Measurements from ENCODE around the gene RNF149. TPM values are rescaled to one million over a fixed set of nuclear protein-coding genes. Genes with fewer than 3 reads are reported as not detected.

The RNF149 gene
- total and polyA plus RNA-seq, 2 donors (not counting 3 experiments of a cell fraction or from before 2014, with no cell fraction given): 31.3 to 66.6 TPM

DNA sequence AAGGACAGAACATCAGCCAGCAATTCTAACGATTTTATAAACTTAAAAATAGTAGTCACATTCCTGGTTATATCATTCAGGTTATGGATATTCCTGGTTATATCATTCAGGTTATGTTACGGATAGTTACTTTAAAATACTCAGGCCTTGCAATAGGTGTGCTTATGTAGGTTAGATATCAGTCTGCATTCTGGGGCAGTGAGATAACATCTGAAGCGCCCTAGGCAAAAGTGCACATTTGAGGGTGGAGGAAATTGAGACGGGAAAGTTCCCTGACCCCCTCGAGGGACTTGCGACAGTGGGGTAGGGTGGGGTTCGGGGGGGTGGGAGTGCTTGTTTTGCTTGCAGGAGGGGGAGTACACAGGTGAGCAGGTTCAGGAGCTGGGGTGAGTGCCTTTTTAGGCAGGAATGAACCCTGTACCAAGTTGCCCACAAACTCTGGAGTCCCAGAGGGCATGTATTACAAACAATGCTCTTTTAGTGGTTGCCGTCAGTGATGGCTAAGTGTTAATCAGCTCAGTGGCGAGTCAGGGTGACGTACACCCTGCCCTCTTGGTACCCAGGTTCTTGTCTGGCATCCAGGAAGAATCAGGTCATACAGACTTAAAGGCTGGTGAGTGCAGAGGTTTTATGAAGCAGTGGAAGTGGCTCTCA, 47.0 kb upstream of the RNF149 start:
- no peak for FAIRE-seq

More for the DNA sequence above, 47.0 kb upstream of the RNF149 start:
- Histone ChIP-seq H3K9ac (replicated peaks; ENCODE audit: extremely low read depth, insufficient read depth, low read length) (no peak overlapping the region), H3K27ac (ENCODE audit: insufficient read depth, low read depth, low read length) (no peak overlapping the region), H3K4me2 (ENCODE audit: insufficient read depth, low read length) (no peak overlapping the region), H3K27me3 (ENCODE audit: control insufficient read depth in 2 of 2, insufficient read depth in 2 of 2, low read length in 2 of 2) (no peaks in the 10 kb centered on the region), H3K4me3 (replicated peaks in 1 of 3; ENCODE audit: insufficient read depth in 1 of 3, low read depth in 1 of 3, low read length in 3 of 3) (no peak overlapping the region), H3K9me1 (replicated peaks; ENCODE audit: control insufficient read depth, extremely low read depth, insufficient read depth, low read length) (no peaks in the 10 kb centered on the region), H3K4me1 (ENCODE audit: control insufficient read depth, extremely low read depth, insufficient read depth, low read length) (no peaks in the 10 kb centered on the region), H3K36me3 (ENCODE audit: control insufficient read depth in 2 of 2, extremely low read depth in 1 of 2, insufficient read depth in 2 of 2, low read length in 2 of 2) (no peaks in the 10 kb centered on the region), H2AFZ (ENCODE audit: low read depth, low read length) (no peak overlapping the region), H4K20me1 (replicated peaks; ENCODE audit: control insufficient read depth, extremely low read depth, insufficient read depth, low read length) (no peaks in the 10 kb centered on the region), H3K9me3 (replicated peaks; ENCODE audit: control insufficient read depth, insufficient read depth, low read length) (no peaks in the 10 kb centered on the region), H3K79me2 (ENCODE audit: control insufficient read depth, insufficient read depth, low read length) (no peaks in the 10 kb centered on the region)
- intact Hi-C loops (cut with micrococcal nuclease): no loop called here
- no peak for DNase-seq (ENCODE audit: low read depth, low spot score)
- ChIA-PET POLR2A (no interaction called here), CTCF (interaction anchor here (2.3 kb wide), 1 partner anchor 14 kb away, joined by 11 read pairs; no protein-coding TSS in a partner anchor)
- no TSS peak for BruUV-seq (replicated peaks)
- TF ChIP-seq MYC (IDR thresholded peaks at IDR 0.05; ENCODE audit: low read depth, low read length): no peak
- TF ChIP-seq POLR2AphosphoS5 (IDR thresholded peaks at IDR 0.05; ENCODE audit: insufficient read depth, low read depth, low read length): no peak
- TF ChIP-seq, protein P1, sequence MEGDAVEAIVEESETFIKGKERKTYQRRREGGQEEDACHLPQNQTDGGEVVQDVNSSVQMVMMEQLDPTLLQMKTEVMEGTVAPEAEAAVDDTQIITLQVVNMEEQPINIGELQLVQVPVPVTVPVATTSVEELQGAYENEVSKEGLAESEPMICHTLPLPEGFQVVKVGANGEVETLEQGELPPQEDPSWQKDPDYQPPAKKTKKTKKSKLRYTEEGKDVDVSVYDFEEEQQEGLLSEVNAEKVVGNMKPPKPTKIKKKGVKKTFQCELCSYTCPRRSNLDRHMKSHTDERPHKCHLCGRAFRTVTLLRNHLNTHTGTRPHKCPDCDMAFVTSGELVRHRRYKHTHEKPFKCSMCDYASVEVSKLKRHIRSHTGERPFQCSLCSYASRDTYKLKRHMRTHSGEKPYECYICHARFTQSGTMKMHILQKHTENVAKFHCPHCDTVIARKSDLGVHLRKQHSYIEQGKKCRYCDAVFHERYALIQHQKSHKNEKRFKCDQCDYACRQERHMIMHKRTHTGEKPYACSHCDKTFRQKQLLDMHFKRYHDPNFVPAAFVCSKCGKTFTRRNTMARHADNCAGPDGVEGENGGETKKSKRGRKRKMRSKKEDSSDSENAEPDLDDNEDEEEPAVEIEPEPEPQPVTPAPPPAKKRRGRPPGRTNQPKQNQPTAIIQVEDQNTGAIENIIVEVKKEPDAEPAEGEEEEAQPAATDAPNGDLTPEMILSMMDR (IDR thresholded peaks at IDR 0.05; ENCODE audit: extremely low read depth in 1 of 2, insufficient read depth in 1 of 2, low read depth in 1 of 2, low read length in 2 of 2): no peak
- TF ChIP-seq, protein P2, sequence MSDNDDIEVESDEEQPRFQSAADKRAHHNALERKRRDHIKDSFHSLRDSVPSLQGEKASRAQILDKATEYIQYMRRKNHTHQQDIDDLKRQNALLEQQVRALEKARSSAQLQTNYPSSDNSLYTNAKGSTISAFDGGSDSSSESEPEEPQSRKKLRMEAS (IDR thresholded peaks at IDR 0.05; ENCODE audit: insufficient read depth, insufficient read length): no peak
- no peak for TF ChIP-seq JUN (IDR thresholded peaks at IDR 0.05; ENCODE audit: borderline replicate concordance, insufficient read depth, insufficient read length, low read depth)
- TF ChIP-seq POLR2A (IDR thresholded peaks at IDR 0.05; ENCODE audit: low read depth, low read length): no peak
- TF ChIP-seq FOS (IDR thresholded peaks at IDR 0.05; ENCODE audit: borderline replicate concordance, insufficient read depth, low read length): no peak
- no peak for TF ChIP-seq EZH2 (IDR thresholded peaks at IDR 0.05; ENCODE audit: borderline replicate concordance, low read depth, low read length, severe bottlenecking)
- no peak for TF ChIP-seq GATA2 (IDR thresholded peaks at IDR 0.05; ENCODE audit: insufficient read depth, insufficient read length, low read depth, low read length)
- dilution Hi-C loops (cut with MboI; ENCODE audit: extremely low pct_ligation_motif_present, low sequenced_read_pairs): no loop called here

Measured in endothelial cell of umbilical vein (primary cell).